Measurements from ENCODE around the gene CACNA1G.
A peak's percentile ranks its signal among the peaks of the same experiment; 100 is the strongest.

Gene CACNA1G

DNA sequence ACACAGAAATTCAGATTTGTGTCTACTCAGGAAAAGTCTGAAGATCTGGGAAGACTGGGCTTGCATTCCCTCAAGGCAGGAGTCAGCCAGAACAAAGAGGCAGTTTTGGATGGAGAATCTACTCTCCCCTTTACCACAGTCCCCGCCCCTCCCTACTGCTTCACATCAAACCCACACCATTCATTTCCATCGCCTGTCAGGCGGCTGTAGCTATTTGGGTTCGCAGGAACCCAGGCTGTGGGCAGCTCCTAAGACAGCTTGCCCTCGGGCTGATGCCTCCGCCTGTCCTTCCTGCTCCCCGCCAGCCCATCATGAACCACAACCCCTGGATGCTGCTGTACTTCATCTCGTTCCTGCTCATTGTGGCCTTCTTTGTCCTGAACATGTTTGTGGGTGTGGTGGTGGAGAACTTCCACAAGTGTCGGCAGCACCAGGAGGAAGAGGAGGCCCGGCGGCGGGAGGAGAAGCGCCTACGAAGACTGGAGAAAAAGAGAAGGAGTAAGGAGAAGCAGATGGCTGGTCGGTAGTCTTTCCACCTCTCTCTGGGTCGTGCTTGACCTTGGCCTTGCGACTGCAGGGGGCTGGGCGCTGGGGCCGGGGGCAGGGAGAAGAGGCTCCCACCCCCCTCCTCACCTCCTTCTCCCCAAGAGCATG lies 47.1 kb downstream of the CACNA1G start:
- TF ChIP-seq CTCF (IDR thresholded peaks at IDR 0.05; ENCODE audit: extremely low read depth, missing control alignments), result no peak
- no peak for DNase-seq (ENCODE audit: low spot score)

DNA sequence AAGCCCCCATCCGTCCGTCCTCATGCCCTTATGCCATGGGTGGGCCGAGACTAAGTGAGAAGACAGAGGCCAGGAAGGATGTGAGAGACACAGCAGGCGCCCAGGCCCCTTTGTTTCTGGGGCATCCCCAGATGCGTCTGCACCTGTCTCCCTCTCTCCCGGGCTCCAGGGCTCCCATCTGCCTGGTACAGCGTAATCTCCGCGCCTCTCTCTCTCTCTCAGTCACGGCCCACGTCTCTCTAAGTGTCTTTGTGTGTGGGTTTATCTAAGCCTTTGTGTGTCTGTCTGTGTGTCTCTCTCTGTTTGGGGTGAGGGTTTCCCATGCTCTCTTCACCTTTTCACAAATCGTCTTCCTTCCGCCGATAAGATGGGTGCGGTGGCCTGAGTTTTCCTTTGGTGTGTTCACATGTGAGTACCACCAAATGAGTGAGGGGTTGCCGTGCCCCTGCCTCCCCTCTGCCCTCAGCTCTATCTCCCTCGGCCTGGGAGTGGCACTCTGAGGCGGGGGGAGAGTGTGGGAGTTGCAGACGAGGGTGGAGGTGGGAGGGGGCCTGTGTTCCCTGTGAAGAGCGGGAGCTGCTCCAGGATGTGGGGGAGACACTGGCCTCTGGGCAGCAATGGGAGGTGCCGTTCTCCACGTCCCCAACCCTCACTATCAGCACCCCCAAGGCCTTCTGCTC lies 48.3 kb downstream of the CACNA1G start:
- DNase-seq (ENCODE audit: low spot score), result no peak
- TF ChIP-seq CTCF (IDR thresholded peaks at IDR 0.05; ENCODE audit: extremely low read depth, missing control alignments), result no peak

- DNase-seq (ENCODE audit: low spot score), result no peak
- no peak for TF ChIP-seq CTCF (IDR thresholded peaks at IDR 0.05; ENCODE audit: extremely low read depth, missing control alignments)
These were observed 49.0 kb downstream of the CACNA1G start for GRCh38 chr17:50609380-50610074.

- TF ChIP-seq CTCF (IDR thresholded peaks at IDR 0.05; ENCODE audit: extremely low read depth, missing control alignments), result no peak
- no peak for DNase-seq (ENCODE audit: low spot score)
These were observed 51.1 kb downstream of the CACNA1G start for GRCh38 chr17:50611634-50612033.

GRCh38 chr17:50612281-50612680 lies 51.8 kb downstream of the CACNA1G start:
- TF ChIP-seq CTCF (IDR thresholded peaks at IDR 0.05; ENCODE audit: extremely low read depth, missing control alignments), result no peak
- no peak for DNase-seq (ENCODE audit: low spot score)

GRCh38 chr17:50613007-50613992 lies 52.8 kb downstream of the CACNA1G start:
- DNase-seq (ENCODE audit: low spot score), result no peak
- peak; percentile 8 for TF ChIP-seq CTCF (IDR thresholded peaks at IDR 0.05; ENCODE audit: extremely low read depth, missing control alignments)
